GM18520 (cell line): ENCODE results near the gene ZNF22.

Source experiments
- ATAC-seq: cut with Tn5 transposase; IDR thresholded peaks from one replicate; pipeline ENCODE4 v1.9.1; 2021; ENCODE audit not compliant: unreplicated experiment

Gene ZNF22

GRCh38 chr10:44976352-44977198 is 24.1 kb upstream of the ZNF22 start:
- no peak for ATAC-seq

GRCh38 chr10:44977287-44978212 is 23.2 kb upstream of the ZNF22 start:
- no peak for ATAC-seq

GRCh38 chr10:44978213-44978569 is 22.5 kb upstream of the ZNF22 start:
- no peak for ATAC-seq

GRCh38 chr10:44978570-44979280 is 22.0 kb upstream of the ZNF22 start, which contains the start of gene DEPP1:
TSS of gene DEPP1 (minus strand) at chr10:44978809. CDS start at chr10:44978030, 779 bp downstream.
- no peak for ATAC-seq

GRCh38 chr10:44979281-44980191 is 21.2 kb upstream of the ZNF22 start:
- ATAC-seq = no peak

GRCh38 chr10:44980309-44981171 is 20.2 kb upstream of the ZNF22 start:
- ATAC-seq = no peak

- ATAC-seq = no peak
Observed at GRCh38 chr10:44981172-44982113, 19.3 kb upstream of the ZNF22 start.

- ATAC-seq = no peak
Observed at GRCh38 chr10:44982114-44982460, 18.6 kb upstream of the ZNF22 start.

- no peak for ATAC-seq
Observed at GRCh38 chr10:44982496-44982895, 18.2 kb upstream of the ZNF22 start.

- ATAC-seq = no peak
Observed at GRCh38 chr10:44983066-44983894, 17.4 kb upstream of the ZNF22 start.

- ATAC-seq = no peak
Observed at GRCh38 chr10:44983895-44984278, 16.8 kb upstream of the ZNF22 start.

GRCh38 chr10:44984671-44985101 is 16.0 kb upstream of the ZNF22 start:
- ATAC-seq = no peak

- ATAC-seq = no peak
Observed at GRCh38 chr10:44985175-44985681, 15.5 kb upstream of the ZNF22 start.

- ATAC-seq = no peak
Observed at GRCh38 chr10:44986179-44986578, 14.5 kb upstream of the ZNF22 start.

GRCh38 chr10:44986670-44987069 is 14.1 kb upstream of the ZNF22 start:
- no peak for ATAC-seq

GRCh38 chr10:44988957-44989585 is 11.7 kb upstream of the ZNF22 start:
- ATAC-seq = no peak
